ENCODE data around the gene ABCA1.
"Not testable (repeated sequence)": the region's sequence is repeated elsewhere in the genome, so short reads cannot be mapped to it uniquely, and the experiment has no call there.

The ABCA1 gene

DNA sequence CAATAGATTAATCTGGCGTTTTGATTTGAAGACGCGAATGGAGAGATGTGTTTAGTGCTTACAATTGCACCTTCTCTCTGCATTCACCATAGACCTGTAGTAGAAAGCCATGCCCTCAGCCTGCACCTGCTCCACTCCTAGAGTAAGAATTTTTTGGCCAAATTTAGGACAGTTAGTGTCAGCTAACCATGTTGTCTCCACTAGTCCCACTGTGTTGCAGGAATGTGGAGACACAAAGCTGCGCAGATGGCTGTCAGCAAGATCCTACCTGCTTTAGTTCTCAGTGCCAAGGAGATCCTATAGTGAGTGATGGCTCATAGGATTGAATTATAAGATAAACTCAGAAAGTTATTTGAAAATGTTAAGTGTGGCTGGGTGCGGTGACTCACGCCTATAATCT, 35.1 kb upstream of the ABCA1 start:
- no peaks in the 10 kb centered on the region for H3K36me3 ChIP-seq (ENCODE audit: control insufficient read depth, insufficient read depth, low read length)
- no peaks in the 10 kb centered on the region for H3K9me3 ChIP-seq (ENCODE audit: control insufficient read depth, insufficient read depth, low read length)
- H3K4me3 ChIP-seq (ENCODE audit: low read depth, low read length), result no peak overlapping the region
- H3K9ac ChIP-seq (ENCODE audit: low read depth, low read length), result no peak overlapping the region
- peaks cover 20% of the 10 kb centered on the region for H3K4me1 ChIP-seq (ENCODE audit: control insufficient read depth, insufficient read depth, low read length)
- H3K27me3 ChIP-seq (ENCODE audit: control insufficient read depth, insufficient read depth, low read length), result no peaks in the 10 kb centered on the region

DNA sequence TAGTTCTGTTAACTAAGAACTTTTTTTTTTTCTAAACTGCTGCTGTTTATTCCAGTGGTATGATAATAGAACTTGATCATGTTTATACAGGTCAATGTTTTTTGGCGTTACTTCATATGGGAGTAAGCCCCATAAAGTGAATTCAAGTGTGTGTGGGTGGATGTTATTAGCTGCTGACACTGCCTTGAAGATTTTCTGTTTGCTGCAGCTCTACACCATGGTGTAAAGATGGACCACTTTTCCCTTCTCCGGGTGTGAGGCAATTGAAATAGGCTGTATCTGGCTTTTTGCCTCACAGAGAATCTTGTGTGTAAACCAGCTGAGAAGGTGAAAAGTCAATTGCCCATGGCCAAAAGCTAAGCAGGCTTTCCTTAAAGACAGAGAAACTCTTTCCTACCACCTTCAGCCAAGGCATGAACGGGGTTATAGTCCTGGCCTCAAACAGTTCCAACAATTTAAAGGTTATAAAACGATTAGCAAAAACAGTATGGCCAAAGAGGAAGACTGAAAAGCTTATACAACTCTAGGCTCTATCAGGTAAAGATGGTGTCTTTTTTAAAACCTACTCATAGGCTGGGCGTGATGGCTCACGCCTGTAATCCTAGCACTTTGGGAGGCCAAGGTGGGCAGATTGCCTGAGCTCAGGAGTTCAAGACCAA, 33.9 kb upstream of the ABCA1 start:
- Histone ChIP-seq H3K4me3 (ENCODE audit: low read depth, low read length) (no peak overlapping the region), H3K36me3 (ENCODE audit: control insufficient read depth, insufficient read depth, low read length) (no peaks in the 10 kb centered on the region), H3K9ac (ENCODE audit: low read depth, low read length) (no peak overlapping the region), H3K9me3 (ENCODE audit: control insufficient read depth, insufficient read depth, low read length) (no peaks in the 10 kb centered on the region), H3K27me3 (ENCODE audit: control insufficient read depth, insufficient read depth, low read length) (no peaks in the 10 kb centered on the region), H3K4me1 (ENCODE audit: control insufficient read depth, insufficient read depth, low read length) (peaks cover 17% of the 10 kb centered on the region)

DNA sequence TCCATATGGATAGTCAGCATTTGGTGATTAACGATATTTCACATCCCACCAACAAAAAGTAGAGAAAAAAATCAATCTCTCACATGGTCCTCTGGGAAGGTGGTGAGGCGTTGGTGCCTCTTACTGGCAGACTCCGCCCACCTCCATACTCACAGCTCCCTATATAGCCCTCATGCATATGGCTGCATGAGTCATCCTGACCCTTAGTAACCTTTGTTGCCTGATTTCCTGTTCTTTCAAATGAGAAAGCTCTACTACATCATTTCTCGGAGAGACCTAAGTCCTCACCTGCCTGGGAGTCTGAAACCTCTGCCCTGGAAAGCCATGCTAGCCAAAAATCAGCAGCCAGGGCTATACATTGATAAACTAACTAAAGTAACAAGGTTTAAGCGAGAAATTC, 33.3 kb upstream of the ABCA1 start:
- no peaks in the 10 kb centered on the region for H3K36me3 ChIP-seq (ENCODE audit: control insufficient read depth, insufficient read depth, low read length)
- H3K9ac ChIP-seq (ENCODE audit: low read depth, low read length), result no peak overlapping the region
- H3K27me3 ChIP-seq (ENCODE audit: control insufficient read depth, insufficient read depth, low read length), result no peaks in the 10 kb centered on the region
- H3K4me1 ChIP-seq (ENCODE audit: control insufficient read depth, insufficient read depth, low read length), result peaks cover 17% of the 10 kb centered on the region
- no peak overlapping the region for H3K4me3 ChIP-seq (ENCODE audit: low read depth, low read length)
- no peaks in the 10 kb centered on the region for H3K9me3 ChIP-seq (ENCODE audit: control insufficient read depth, insufficient read depth, low read length)

DNA sequence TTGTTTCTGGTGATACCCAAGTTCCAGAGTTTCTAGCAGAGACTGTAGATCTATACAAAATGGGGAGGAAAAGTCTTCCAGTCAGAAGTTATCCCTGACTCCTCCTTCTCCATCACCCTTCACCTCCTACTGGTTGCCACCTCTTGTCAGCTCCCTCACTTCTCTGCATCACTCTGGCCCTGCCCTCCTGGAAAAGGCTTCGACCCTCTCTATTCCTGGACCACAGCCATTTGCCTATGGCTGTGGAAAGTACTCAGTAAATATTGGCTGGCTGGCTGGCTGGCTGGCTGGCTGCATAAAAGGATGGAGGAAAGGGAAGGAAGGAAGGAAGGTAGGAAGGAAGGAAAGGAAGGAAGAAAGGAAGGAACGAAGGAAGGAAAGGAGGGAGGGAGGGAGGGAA, 32.7 kb upstream of the ABCA1 start:
- Histone ChIP-seq H3K27me3 (ENCODE audit: control insufficient read depth, insufficient read depth, low read length) (no peaks in the 10 kb centered on the region), H3K9me3 (ENCODE audit: control insufficient read depth, insufficient read depth, low read length) (no peaks in the 10 kb centered on the region), H3K4me1 (ENCODE audit: control insufficient read depth, insufficient read depth, low read length) (peaks cover 17% of the 10 kb centered on the region), H3K9ac (ENCODE audit: low read depth, low read length) (no peak overlapping the region), H3K4me3 (ENCODE audit: low read depth, low read length) (no peak overlapping the region), H3K36me3 (ENCODE audit: control insufficient read depth, insufficient read depth, low read length) (no peaks in the 10 kb centered on the region)

DNA sequence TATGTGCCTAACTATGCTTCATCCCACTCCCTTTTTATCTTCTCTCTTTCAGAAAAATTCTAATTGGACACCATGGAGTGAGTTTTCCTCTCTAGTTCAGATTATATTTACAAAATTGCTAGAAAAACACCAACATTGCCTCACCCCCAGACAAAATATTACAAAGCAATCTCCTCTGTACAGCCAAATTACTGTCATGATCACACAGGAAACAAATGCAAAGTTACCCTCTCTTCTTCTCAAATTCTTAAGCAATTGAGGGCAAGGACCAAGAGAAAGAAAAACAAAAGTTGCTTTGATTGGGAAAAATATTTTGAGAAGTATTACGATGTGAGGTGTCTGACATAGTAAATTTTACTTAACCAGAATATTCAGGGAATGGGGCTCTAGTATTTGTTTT, 30.8 kb upstream of the ABCA1 start:
- Histone ChIP-seq H3K4me1 (ENCODE audit: control insufficient read depth, insufficient read depth, low read length) (peaks cover 17% of the 10 kb centered on the region), H3K36me3 (ENCODE audit: control insufficient read depth, insufficient read depth, low read length) (no peaks in the 10 kb centered on the region), H3K4me3 (ENCODE audit: low read depth, low read length) (no peak overlapping the region), H3K9me3 (ENCODE audit: control insufficient read depth, insufficient read depth, low read length) (no peaks in the 10 kb centered on the region), H3K27me3 (ENCODE audit: control insufficient read depth, insufficient read depth, low read length) (no peaks in the 10 kb centered on the region), H3K9ac (ENCODE audit: low read depth, low read length) (no peak overlapping the region)

DNA sequence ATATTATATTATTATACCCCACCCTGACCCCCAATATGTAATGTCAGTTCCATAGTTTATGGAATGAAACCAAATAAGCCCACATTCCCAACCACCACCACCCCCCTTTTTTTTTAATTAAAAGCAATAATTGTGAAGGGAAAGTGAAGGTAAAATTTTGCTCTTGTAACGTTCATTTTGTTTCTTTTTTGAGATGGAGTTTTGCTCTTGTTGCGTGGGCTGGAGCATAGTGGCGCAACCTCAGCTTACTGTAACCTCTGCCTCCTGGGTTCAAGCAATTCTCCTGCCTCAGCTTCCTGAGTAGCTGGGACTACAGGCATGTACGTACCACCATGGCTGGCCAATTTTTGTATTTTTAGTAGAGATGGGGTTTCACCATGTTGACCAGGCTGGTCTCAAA, 30.1 kb upstream of the ABCA1 start:
- H3K9ac ChIP-seq (ENCODE audit: low read depth, low read length); H3K4me3 ChIP-seq (ENCODE audit: low read depth, low read length); H3K27me3 ChIP-seq (ENCODE audit: control insufficient read depth, insufficient read depth, low read length); H3K36me3 ChIP-seq (ENCODE audit: control insufficient read depth, insufficient read depth, low read length); H3K9me3 ChIP-seq (ENCODE audit: control insufficient read depth, insufficient read depth, low read length): not testable (repeated sequence)
- H3K4me1 ChIP-seq (ENCODE audit: control insufficient read depth, insufficient read depth, low read length), result peaks cover 17% of the 10 kb centered on the region

DNA sequence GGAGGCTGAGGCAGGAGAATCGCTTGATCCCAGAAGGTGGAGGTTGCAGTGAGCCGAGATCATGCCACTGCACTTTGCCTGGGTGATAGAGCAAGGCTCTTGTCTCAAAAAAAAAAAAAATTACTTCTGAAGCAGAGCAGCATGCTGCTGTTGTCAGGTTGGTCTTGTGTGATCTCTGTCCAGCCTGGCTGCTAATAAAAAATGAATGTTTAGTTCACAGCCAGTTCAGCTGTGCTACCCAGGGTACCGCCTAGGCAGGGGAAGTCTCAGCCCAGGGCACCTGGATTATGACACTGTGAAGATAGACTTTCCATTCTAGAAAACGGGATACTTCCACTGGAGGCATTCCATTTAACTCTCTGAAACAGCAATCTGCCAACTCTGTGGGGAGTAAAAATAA, 23.5 kb upstream of the ABCA1 start:
- H3K9me3 ChIP-seq (ENCODE audit: control insufficient read depth, insufficient read depth, low read length), result no peaks in the 10 kb centered on the region
- no peaks in the 10 kb centered on the region for H3K4me1 ChIP-seq (ENCODE audit: control insufficient read depth, insufficient read depth, low read length)
- H3K4me3 ChIP-seq (ENCODE audit: low read depth, low read length), result no peak overlapping the region
- H3K9ac ChIP-seq (ENCODE audit: low read depth, low read length), result no peak overlapping the region
- no peaks in the 10 kb centered on the region for H3K27me3 ChIP-seq (ENCODE audit: control insufficient read depth, insufficient read depth, low read length)
- H3K36me3 ChIP-seq (ENCODE audit: control insufficient read depth, insufficient read depth, low read length), result no peaks in the 10 kb centered on the region

DNA sequence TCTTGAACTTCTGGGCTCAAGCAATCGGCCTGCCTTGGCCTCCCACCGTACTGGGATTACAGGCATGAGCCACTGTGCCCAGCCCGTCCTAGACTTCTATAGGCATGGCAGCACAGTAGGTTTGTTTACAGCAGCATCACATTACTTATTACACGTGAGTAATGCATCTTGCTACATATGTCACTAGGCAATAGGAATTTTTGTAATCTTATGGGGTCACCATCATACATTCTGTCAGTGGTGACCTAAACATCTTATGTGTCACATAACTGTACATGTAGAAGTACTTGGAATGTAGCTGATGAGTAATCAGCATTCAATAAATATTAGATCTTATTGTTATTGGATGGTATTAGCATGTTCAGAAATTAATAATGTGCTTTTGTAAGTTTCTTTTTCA, 22.9 kb upstream of the ABCA1 start:
- H3K4me3 ChIP-seq (ENCODE audit: low read depth, low read length), result no peak overlapping the region
- no peaks in the 10 kb centered on the region for H3K4me1 ChIP-seq (ENCODE audit: control insufficient read depth, insufficient read depth, low read length)
- H3K9me3 ChIP-seq (ENCODE audit: control insufficient read depth, insufficient read depth, low read length), result no peaks in the 10 kb centered on the region
- H3K9ac ChIP-seq (ENCODE audit: low read depth, low read length), result no peak overlapping the region
- no peaks in the 10 kb centered on the region for H3K27me3 ChIP-seq (ENCODE audit: control insufficient read depth, insufficient read depth, low read length)
- H3K36me3 ChIP-seq (ENCODE audit: control insufficient read depth, insufficient read depth, low read length), result no peaks in the 10 kb centered on the region

DNA sequence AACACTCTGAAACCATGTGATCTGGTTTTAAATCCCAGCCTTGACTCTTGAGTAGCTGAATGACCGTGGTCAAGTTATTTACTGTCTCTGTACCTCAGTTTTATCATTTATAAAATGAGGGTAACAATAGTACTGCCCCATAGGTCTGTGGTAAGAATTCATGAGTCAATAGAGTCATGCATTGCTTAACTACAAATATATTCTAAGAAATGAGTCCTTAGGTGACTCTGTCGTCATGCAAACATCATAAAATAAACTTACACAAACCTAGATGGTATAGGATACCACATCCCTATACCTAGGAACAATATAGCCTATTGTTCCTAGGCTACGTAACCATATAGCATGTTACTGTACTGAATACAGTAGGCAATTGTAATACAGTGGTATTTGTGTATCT, 20.3 kb upstream of the ABCA1 start:
- Histone ChIP-seq H3K4me1 (ENCODE audit: control insufficient read depth, insufficient read depth, low read length) (no peaks in the 10 kb centered on the region), H3K4me3 (ENCODE audit: low read depth, low read length) (no peak overlapping the region), H3K9me3 (ENCODE audit: control insufficient read depth, insufficient read depth, low read length) (no peaks in the 10 kb centered on the region), H3K27me3 (ENCODE audit: control insufficient read depth, insufficient read depth, low read length) (no peaks in the 10 kb centered on the region), H3K9ac (ENCODE audit: low read depth, low read length) (no peak overlapping the region), H3K36me3 (ENCODE audit: control insufficient read depth, insufficient read depth, low read length) (no peaks in the 10 kb centered on the region)

DNA sequence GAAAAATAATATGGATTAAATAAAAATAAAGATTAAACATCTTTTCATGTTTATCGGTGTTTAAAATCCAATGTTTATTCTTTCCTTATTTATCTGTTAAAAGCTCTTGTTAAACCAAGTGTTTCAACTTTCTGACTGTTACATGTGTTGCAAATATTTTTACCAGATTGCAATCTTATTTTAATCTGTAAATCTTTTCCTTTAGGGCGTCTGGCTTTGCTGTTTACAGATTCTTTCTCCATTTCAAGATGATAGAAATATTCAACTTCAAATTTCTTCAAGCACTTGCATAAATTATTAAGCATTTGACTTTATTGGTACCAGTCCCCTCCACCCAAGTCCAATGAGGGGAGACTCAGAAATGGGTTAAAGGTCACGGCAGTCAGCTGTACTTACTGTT, 16.9 kb upstream of the ABCA1 start:
- no peak overlapping the region for H3K4me3 ChIP-seq (ENCODE audit: low read depth, low read length)
- no peaks in the 10 kb centered on the region for H3K9me3 ChIP-seq (ENCODE audit: control insufficient read depth, insufficient read depth, low read length)
- H3K9ac ChIP-seq (ENCODE audit: low read depth, low read length), result no peak overlapping the region
- H3K4me1 ChIP-seq (ENCODE audit: control insufficient read depth, insufficient read depth, low read length), result no peaks in the 10 kb centered on the region
- no peaks in the 10 kb centered on the region for H3K36me3 ChIP-seq (ENCODE audit: control insufficient read depth, insufficient read depth, low read length)
- no peaks in the 10 kb centered on the region for H3K27me3 ChIP-seq (ENCODE audit: control insufficient read depth, insufficient read depth, low read length)

DNA sequence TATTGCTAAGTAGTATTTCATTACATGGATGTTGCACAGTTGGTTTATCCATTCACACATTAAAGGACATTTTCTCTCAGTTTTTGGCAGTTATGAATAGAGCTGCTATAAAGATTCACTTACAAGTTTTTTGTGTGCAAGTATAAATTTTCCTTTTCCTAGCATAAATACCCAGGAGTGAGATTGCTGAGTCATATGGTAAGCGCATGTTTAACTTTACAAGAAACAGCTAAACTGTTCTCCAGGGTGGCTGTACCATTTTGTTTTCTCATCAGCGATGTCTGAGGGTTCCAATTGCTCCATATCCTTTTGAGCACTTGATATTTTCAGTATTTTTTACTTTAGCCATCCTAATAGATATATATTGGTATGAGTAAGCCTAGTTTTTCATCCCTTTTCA, 16.4 kb upstream of the ABCA1 start:
- Histone ChIP-seq H3K9ac (ENCODE audit: low read depth, low read length) (no peak overlapping the region), H3K4me3 (ENCODE audit: low read depth, low read length) (no peak overlapping the region), H3K4me1 (ENCODE audit: control insufficient read depth, insufficient read depth, low read length) (no peaks in the 10 kb centered on the region), H3K9me3 (ENCODE audit: control insufficient read depth, insufficient read depth, low read length) (no peaks in the 10 kb centered on the region), H3K27me3 (ENCODE audit: control insufficient read depth, insufficient read depth, low read length) (no peaks in the 10 kb centered on the region), H3K36me3 (ENCODE audit: control insufficient read depth, insufficient read depth, low read length) (no peaks in the 10 kb centered on the region)

DNA sequence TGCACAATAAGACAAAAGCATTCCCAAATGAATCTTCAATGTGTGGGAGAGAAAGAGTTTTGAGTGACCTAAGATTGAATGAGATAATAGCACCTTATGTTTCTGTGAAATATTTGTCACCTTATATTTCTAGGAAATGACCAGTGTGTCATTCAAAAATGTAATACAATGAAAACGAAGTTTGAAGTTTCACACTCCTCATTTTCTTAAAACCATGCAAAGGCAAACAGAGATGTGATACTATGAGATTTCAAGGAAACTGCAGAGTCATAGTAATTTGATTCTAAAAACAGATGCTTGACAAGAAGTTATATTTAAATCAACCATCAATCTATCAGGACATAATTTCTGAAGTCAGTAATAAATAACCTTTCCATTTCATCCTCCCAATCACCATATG, 13.6 kb upstream of the ABCA1 start:
- Histone ChIP-seq H3K27me3 (ENCODE audit: control insufficient read depth, insufficient read depth, low read length) (no peaks in the 10 kb centered on the region), H3K9ac (ENCODE audit: low read depth, low read length) (no peak overlapping the region), H3K36me3 (ENCODE audit: control insufficient read depth, insufficient read depth, low read length) (no peaks in the 10 kb centered on the region)

More for the DNA sequence above, 13.6 kb upstream of the ABCA1 start:
- H3K4me1 ChIP-seq (ENCODE audit: control insufficient read depth, insufficient read depth, low read length), result no peaks in the 10 kb centered on the region
- no peaks in the 10 kb centered on the region for H3K9me3 ChIP-seq (ENCODE audit: control insufficient read depth, insufficient read depth, low read length)
- H3K4me3 ChIP-seq (ENCODE audit: low read depth, low read length), result no peak overlapping the region

Data from iPS-15b (cell line).